Measurements from ENCODE around the gene TREM2.
"Not testable (repeated sequence)": the region's sequence is repeated elsewhere in the genome, so short reads cannot be mapped to it uniquely, and the experiment has no call there.

The TREM2 gene

GRCh38 chr6:41153992-41154625 lies 8.8 kb downstream of the TREM2 start, which contains the start of gene TREML1:
TSS of gene TREML1 (minus strand) at chr6:41154347. CDS start at chr6:41154288, 59 bp downstream.
- DNase-seq, result no peak

GRCh38 chr6:41153451-41153850 lies 9.5 kb downstream of the TREM2 start:
- no peak for DNase-seq

- DNase-seq, result no peak
Observed at GRCh38 chr6:41150671-41151070, 12.2 kb downstream of the TREM2 start.

GRCh38 chr6:41147917-41148316 lies 15.0 kb downstream of the TREM2 start:
- DNase-seq, result no peak

GRCh38 chr6:41136911-41137310 lies 26.0 kb downstream of the TREM2 start:
- no peak for DNase-seq

GRCh38 chr6:41135062-41135832 lies 27.7 kb downstream of the TREM2 start:
- DNase-seq, result no peak

- no peak for DNase-seq
Observed at GRCh38 chr6:41132254-41132653, 30.7 kb downstream of the TREM2 start.

GRCh38 chr6:41125282-41125681 lies 37.6 kb downstream of the TREM2 start:
- no peak for DNase-seq

GRCh38 chr6:41122918-41123317 lies 40.0 kb downstream of the TREM2 start:
- no peak for DNase-seq

GRCh38 chr6:41122373-41122772 lies 40.5 kb downstream of the TREM2 start:
- DNase-seq, result no peak

- no peak for DNase-seq
Observed at GRCh38 chr6:41120058-41120457, 42.9 kb downstream of the TREM2 start.

- DNase-seq, result no peak
Observed at GRCh38 chr6:41119508-41119907, 43.4 kb downstream of the TREM2 start.

GRCh38 chr6:41115027-41115426 lies 47.9 kb downstream of the TREM2 start:
- not testable (repeated sequence) for DNase-seq

- DNase-seq, result no peak
Observed at GRCh38 chr6:41111017-41111416, 51.9 kb downstream of the TREM2 start.
